ENCODE data around the gene TFIP11.

GRCh38 chr22:26547426-26547825 lies 35.2 kb upstream of the TFIP11 start:
- TF ChIP-seq CTCF (IDR thresholded peaks at IDR 0.05; ENCODE audit: low read length) (no peak), EZH2 (IDR thresholded peaks at IDR 0.05; ENCODE audit: borderline replicate concordance, low read length) (no peak)
